Transverse colon (tissue), 4 donors: ENCODE data around the gene SIPA1L2. TPM values are rescaled to one million over a fixed set of nuclear protein-coding genes. Genes with fewer than 3 reads are reported as not detected.

Experiments used
- DNase-seq: peaks from one replicate; pipeline ENCODE4 v3.0.0-alpha.2; 2019
- H3K27ac ChIP-seq, 4 donors: fragments of 200-600 bp; sonication (generic); 2 replicates each; pipeline ENCODE4 v1.5.1; 2016 to 2018; ENCODE audit warnings: inconsistent platforms in 4 of 4
- H3K27me3 ChIP-seq: fragments of 200-600 bp; sonication (generic); 2 replicates; pipeline ENCODE4 v1.5.1; 2017; ENCODE audit warnings: inconsistent platforms
- H3K36me3 ChIP-seq, 4 donors: fragments of 200-600 bp; sonication (generic); 2 replicates each; pipeline ENCODE4 v1.5.1; 2017 to 2019; ENCODE audit warnings: inconsistent platforms in 4 of 4
- H3K4me1 ChIP-seq, 4 donors: fragments of 200-600 bp; sonication (generic); 2 replicates each; pipeline ENCODE4 v1.5.1; 2017 to 2020; ENCODE audit warnings: inconsistent platforms in 4 of 4
- H3K4me3 ChIP-seq, 4 donors: fragments of 200-600 bp; sonication (generic); 1 replicate in 1 of 4; 2 replicates in 3 of 4; pipeline versions ENCODE4 v1.5.1 to v1.6.1; 2017 to 2019; ENCODE audit warnings: inconsistent platforms in 4 of 4
- H3K9me3 ChIP-seq, 2 donors: fragments of 200-600 bp; sonication (generic); 2 replicates each; pipeline ENCODE4 v1.5.1; 2017 to 2019; ENCODE audit warnings: inconsistent platforms in 2 of 2
- CTCF ChIP-seq, 5 experiments: fragments of 200-600 bp in 3 of 5; fragments of 450-650 bp in 2 of 5; sonication (generic) in 3 of 5; IDR thresholded peaks; 1 replicate in 2 of 5; 2 replicates in 3 of 5; pipeline ENCODE4 v1.5.1; 2016 to 2017; ENCODE audit warnings: antibody characterized with exemption in 5 of 5, inconsistent platforms in 3 of 5, mild to moderate bottlenecking in 2 of 5, moderate library complexity in 1 of 5
- EP300 ChIP-seq: sonication (generic); formaldehyde crosslinking; IDR thresholded peaks from one replicate; pipeline ENCODE4 v1.6.1; 2017; ENCODE audit warnings: antibody characterized with exemption, low read depth
- POLR2A ChIP-seq: fragments of 450-650 bp; IDR thresholded peaks from one replicate; pipeline ENCODE4 v1.6.1; 2016; ENCODE audit warnings: antibody characterized with exemption, mild to moderate bottlenecking, moderate library complexity
- POLR2AphosphoS5 ChIP-seq, 3 donors: sonication (generic); formaldehyde crosslinking; IDR thresholded peaks; one replicate each; pipeline ENCODE4 v1.6.1; 2016; ENCODE audit warnings: antibody characterized with exemption in 3 of 3
- WGBS, 2 donors: methylation state at CpG; one replicate each; pipeline ENCODE4 v1.1.5; 2018; ENCODE audit warnings: low coverage in 1 of 2; 5-methylcytosine and 5-hydroxymethylcytosine counted together
- in situ Hi-C, 4 donors: fragments of 200-750 bp; cut with MboI; loops; one replicate each; pipeline versions ENCODE4 v1.15.0 to v1.15.1; 2017; ENCODE audit warnings: low sequenced_read_pairs in 3 of 4, low pct_ligation_motif_present in 1 of 4, low pct_unique_long_range_greater_than_20kb in 1 of 4
- intact Hi-C: fragments of 100-400 bp; cut with DNase I; formaldehyde crosslinking; loops from one replicate; pipeline ENCODE4 v1.15.1; 2023; ENCODE audit warnings: low total_unique reads
- total RNA-seq, 4 donors: library from RNA; depleted of rRNA; stranded (reverse); fragments of >200 nt; gene quantifications; one replicate each; pipeline ENCODE4 v1.1.0, GENCODE V29; 2016

SIPA1L2 gene
- total RNA-seq, 4 donors from 2014 or later, result 63.0 to 144 (median 97.8) TPM

GRCh38 chr1:232599178-232600041 lies 30.5 kb downstream of the SIPA1L2 start:
- TF ChIP-seq EP300 (no peak), CTCF (IDR thresholded peaks at IDR 0.05) (no peak), POLR2AphosphoS5 (IDR thresholded peaks at IDR 0.05) (no peak), POLR2A (no peak)
- in situ Hi-C loops (loop anchor here in 1 of 4 donors (25.0 kb wide), 1 partner anchor 737 kb away; no protein-coding TSS in a partner anchor), intact Hi-C loops (no loop called here)
- no peaks in the 10 kb centered on the region for H3K9me3 ChIP-seq
- no peaks in the 10 kb centered on the region for H3K27me3 ChIP-seq
- H3K4me3 ChIP-seq, result no peak overlapping the region
- H3K27ac ChIP-seq, result no peak overlapping the region
- H3K36me3 ChIP-seq, result no peaks in the 10 kb centered on the region
- no peak for DNase-seq
- peaks cover 6 to 35% (median 11%) of the 10 kb centered on the region in 4 donors for H3K4me1 ChIP-seq
- WGBS, 2 donors, result 74% methylated on average over 11 of the region's 11 CpGs; no CpG with 5 or more reads in 1 of the 2 donors

- intact Hi-C loops, result no loop called here
- H3K4me1 ChIP-seq, result peaks cover 6 to 35% (median 11%) of the 10 kb centered on the region in 4 donors
- WGBS, 2 donors, result 91 to 100% methylated on average over 4 of the region's 4 CpGs
Observed at GRCh38 chr1:232598837-232599177, 31.1 kb downstream of the SIPA1L2 start.

GRCh38 chr1:232598133-232598532 lies 31.8 kb downstream of the SIPA1L2 start:
- WGBS, 2 donors, result 76 to 87% methylated on average over 2 to 3 of the region's 3 CpGs
- intact Hi-C loops (no loop called here), in situ Hi-C loops (no loop called here)
- Histone ChIP-seq H3K4me1 (peaks cover 6 to 38% (median 11%) of the 10 kb centered on the region in 4 donors), H3K4me3 (no peak overlapping the region), H3K27me3 (no peaks in the 10 kb centered on the region), H3K36me3 (no peaks in the 10 kb centered on the region), H3K9me3 (no peaks in the 10 kb centered on the region), H3K27ac (no peak overlapping the region)
- DNase-seq, result no peak
- TF ChIP-seq POLR2A (no peak), POLR2AphosphoS5 (IDR thresholded peaks at IDR 0.05) (no peak)

More at GRCh38 chr1:232598837-232599177, 31.1 kb downstream of the SIPA1L2 start:
- Histone ChIP-seq H3K27me3 (no peaks in the 10 kb centered on the region), H3K4me3 (no peak overlapping the region), H3K36me3 (no peaks in the 10 kb centered on the region), H3K9me3 (no peaks in the 10 kb centered on the region), H3K27ac (no peak overlapping the region)
- DNase-seq, result no peak
- TF ChIP-seq POLR2A (no peak), POLR2AphosphoS5 (IDR thresholded peaks at IDR 0.05) (no peak)
- in situ Hi-C loops, result no loop called here

- H3K27ac ChIP-seq, result no peak overlapping the region
- TF ChIP-seq CTCF (IDR thresholded peaks at IDR 0.05) (no peak), POLR2AphosphoS5 (IDR thresholded peaks at IDR 0.05) (no peak), POLR2A (no peak), EP300 (no peak)
- no peak for DNase-seq
- H3K9me3 ChIP-seq, result no peaks in the 10 kb centered on the region
- WGBS, 2 donors, result 70% methylated on average over 2 of the region's 2 CpGs; no CpG with 5 or more reads in 1 of the 2 donors
- in situ Hi-C loops, result no loop called here
- H3K36me3 ChIP-seq, result no peaks in the 10 kb centered on the region
- H3K4me1 ChIP-seq, result peaks cover 6 to 41% (median 11%) of the 10 kb centered on the region in 4 donors
- no peak overlapping the region for H3K4me3 ChIP-seq
- intact Hi-C loops, result no loop called here
- no peaks in the 10 kb centered on the region for H3K27me3 ChIP-seq
Observed at GRCh38 chr1:232597721-232598120, 32.2 kb downstream of the SIPA1L2 start.

GRCh38 chr1:232596666-232597303 lies 33.1 kb downstream of the SIPA1L2 start:
- no peaks in the 10 kb centered on the region for H3K27me3 ChIP-seq
- H3K4me1 ChIP-seq, result peaks cover 0 to 40% (median 11%) of the 10 kb centered on the region in 4 donors
- 68 to 70% methylated on average over 2 to 8 of the region's 8 CpGs for WGBS, 2 donors
- no peak overlapping the region for H3K4me3 ChIP-seq
- no peak for DNase-seq
- no peak overlapping the region for H3K27ac ChIP-seq
- in situ Hi-C loops, result no loop called here
- H3K36me3 ChIP-seq, result no peaks in the 10 kb centered on the region
- TF ChIP-seq POLR2AphosphoS5 (IDR thresholded peaks at IDR 0.05) (no peak), EP300 (no peak), POLR2A (no peak), CTCF (IDR thresholded peaks at IDR 0.05) (no peak)
- intact Hi-C loops, result no loop called here
- no peaks in the 10 kb centered on the region for H3K9me3 ChIP-seq
